ENCODE results near the gene NEGR1.

- TF ChIP-seq CTCF (IDR thresholded peaks at IDR 0.05; ENCODE audit: poor library complexity) = no peak
- no peak for TF ChIP-seq EZH2 (IDR thresholded peaks at IDR 0.05; ENCODE audit: borderline replicate concordance)
Measured at GRCh38 chr1:71621785-71622184, 660.6 kb downstream of the NEGR1 start.

Data from hepatocyte (in vitro differentiated cells).